Stromal cell of bone marrow (primary cell): ENCODE results near the gene CTSE.
A peak's percentile ranks its signal among the peaks of the same experiment; 100 is the strongest.

Experiments used
- DNase-seq: peaks from one replicate; pipeline ENCODE4 v3.0.0-alpha.2; 2012; ENCODE audit warnings: low read depth

Gene CTSE

GRCh38 chr1:206049919-206050600, 26.4 kb upstream of the CTSE start:
- DNase-seq: no peak

GRCh38 chr1:206049293-206049692, 25.6 kb upstream of the CTSE start:
- no peak for DNase-seq

GRCh38 chr1:206048582-206048981, 24.9 kb upstream of the CTSE start:
- no peak for DNase-seq

GRCh38 chr1:206047271-206047670, 23.6 kb upstream of the CTSE start:
- no peak for DNase-seq

DNA sequence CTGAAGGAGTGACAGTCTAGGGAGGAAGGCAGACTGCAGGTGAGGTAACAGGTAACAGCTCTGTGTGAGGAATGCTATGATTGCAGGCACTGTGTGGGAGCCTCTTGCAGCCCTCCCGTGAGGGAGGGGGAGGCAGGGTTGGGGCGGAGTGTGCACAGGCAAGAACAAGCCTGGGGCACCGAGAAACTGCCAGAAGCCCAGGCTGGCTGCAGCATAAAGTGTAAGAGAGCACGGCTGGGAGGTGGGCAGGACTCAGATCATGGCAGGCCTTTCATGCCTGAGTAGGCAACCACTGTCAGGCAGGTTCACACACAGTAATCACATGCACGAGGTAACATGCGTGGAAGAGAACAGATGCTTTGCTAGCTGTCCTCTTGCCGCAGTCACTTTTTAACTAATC, 17.9 kb upstream of the CTSE start:
- DNase-seq: no peak

GRCh38 chr1:206040328-206040727, 16.6 kb upstream of the CTSE start:
- DNase-seq: no peak

GRCh38 chr1:206039046-206039973, 15.6 kb upstream of the CTSE start:
- DNase-seq: no peak

DNA sequence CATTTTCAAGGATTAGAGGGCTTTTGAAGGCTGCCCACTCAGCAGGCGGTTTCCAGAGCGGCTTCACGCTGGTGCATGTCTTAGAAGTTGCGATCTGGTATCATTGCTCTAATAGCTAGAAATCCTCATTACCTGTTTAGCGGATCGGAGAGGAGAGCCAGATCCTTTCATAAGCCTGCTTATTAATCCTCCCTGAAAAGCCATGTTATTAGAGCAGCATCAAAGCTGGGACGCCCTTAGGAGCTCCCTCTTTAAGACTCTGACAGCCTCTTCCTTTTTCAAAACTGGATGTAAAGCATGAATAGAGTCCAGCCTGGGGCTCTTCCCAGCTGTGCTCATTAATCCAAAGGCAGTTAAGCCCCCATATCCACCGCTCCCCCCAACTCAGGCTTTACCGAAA, 13.9 kb upstream of the CTSE start:
- no peak for DNase-seq

- no peak for DNase-seq
Measured at GRCh38 chr1:206036663-206037455, 13.2 kb upstream of the CTSE start.

DNA sequence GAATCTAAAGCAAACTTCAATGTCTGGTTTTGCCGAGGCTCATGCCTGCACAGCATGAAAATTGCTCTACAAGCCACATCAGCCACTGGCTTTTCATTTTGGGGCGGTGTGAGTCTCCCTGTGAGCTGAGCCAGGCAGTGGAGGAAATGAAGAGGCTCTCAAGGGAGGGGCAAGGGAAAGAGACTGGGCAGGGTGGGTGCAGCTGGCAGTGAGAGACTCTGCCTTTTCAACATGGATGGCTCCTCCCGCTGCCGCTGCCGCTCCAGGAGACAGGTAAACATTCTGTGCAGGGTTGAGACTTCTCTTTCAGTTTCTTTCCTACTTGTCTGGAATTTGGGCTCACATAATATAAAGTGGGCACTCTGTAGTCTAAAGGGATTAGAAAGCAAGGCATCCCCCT, 11.3 kb upstream of the CTSE start:
- DNase-seq: no peak

DNA sequence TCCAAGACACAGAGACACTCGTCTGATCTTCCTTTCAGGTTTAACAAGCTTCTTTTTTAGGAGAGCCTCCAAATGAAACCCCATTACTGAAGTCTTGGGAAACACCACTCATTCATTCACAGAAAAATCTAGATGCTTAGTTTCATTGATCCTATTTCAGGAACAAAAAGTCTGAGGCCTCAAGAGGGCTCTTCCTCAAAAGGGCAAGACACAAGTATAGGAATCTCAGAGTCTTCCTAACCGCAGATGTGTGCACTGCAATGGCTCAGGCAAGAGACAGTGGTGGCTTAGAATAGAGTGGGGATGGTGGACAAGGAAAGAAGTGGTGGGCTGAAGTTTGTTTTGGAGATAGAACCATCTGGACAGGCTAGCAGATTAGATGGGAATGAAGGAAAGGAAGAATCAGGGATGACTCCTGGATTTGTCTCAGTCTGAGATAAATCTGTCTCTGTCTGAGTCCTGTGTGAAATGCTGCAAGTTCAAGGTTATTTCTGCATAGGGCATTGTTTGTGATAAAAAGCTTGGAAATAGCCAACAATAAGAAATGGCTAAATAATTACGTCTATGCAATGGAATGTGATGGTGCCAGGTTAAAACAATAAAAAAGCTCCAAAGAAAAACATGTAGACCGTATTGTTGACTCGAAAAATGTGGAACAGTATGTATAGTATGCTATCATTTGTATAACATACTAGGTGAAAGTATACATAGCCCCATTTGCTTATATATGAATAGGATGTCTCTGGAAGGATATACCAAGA, 8.9 kb upstream of the CTSE start:
- no peak for DNase-seq

GRCh38 chr1:206030714-206031113, 7.0 kb upstream of the CTSE start:
- peak; percentile 52 for DNase-seq

DNA sequence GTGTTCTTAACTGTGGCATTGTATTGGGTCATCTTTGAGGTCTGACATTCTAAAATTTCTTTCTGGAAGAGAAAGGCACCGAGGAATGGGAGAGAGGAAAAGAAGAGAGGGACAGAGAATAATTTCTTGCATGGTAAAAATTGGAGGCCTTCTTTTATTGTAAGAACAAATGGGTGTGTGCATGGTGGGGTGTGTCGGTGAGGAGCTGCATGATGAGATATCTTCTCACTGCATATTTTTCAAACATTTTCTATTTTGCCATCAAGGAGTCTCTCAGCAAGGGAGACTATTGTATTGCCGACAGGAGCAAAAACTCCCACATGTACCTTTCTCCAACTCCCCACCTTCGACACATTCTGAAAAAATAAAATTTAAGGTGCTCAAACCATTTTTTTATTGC, 6.5 kb upstream of the CTSE start:
- DNase-seq: no peak

- peak; percentile 56 for DNase-seq
Measured at GRCh38 chr1:206029484-206029883, 5.8 kb upstream of the CTSE start.

GRCh38 chr1:206025283-206025820, 1.7 kb upstream of the CTSE start:
- DNase-seq: no peak

DNA sequence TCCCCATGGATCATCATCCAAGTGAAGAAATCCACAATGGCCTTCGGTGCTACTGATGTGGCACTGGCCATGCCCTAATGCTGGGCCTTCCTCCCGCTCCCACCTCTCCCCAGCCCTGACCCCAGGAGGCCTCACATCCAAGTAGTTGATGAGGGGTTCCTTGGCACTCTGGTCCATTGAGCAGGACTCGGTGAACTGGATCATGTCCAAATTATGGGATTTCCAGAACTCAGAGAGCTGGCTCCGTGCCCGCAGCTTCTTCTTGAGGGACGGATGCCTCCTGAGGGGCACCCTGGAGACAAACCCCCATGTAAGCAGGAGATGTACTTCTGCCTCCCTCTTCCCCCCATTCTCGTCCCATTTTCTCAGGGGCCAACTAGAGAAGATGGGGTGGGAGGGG, 929 bp downstream of the CTSE start:
- DNase-seq: no peak

DNA sequence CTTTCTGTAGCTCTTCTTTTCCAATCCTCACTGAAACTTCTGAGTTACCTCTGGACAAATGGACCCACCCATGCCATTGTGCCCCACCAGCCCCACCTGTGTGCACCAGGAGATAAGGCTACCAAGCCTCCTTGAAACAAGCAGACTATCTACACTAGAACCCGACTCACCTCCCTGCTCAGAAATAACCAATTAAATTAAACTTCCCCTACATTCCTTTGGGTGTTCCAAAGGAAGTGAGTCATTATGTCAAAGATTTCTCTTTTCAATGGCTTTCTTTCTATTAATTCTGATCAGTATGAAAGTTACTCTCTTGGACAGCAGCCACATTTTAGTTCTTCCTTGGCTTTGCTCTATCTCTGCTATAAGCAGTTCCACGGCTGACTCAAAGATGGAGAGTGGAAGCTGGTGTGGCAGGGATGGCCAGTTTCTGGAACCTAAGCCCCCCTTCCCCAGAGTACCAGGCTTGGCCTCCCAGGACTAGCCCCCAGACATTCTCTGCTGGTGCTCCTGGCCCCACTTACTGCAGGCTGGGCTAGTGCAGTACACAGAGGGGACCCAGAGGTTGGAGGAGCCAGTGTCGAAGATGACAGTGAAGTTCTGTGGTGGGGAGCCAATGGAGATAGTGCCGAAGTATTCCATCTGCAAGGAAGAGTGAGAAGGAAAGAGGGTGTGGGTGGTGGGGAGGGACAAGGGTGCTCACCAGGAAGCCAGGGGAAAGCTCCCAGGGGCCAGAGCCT, 1.9 kb downstream of the CTSE start:
- DNase-seq: no peak

DNA sequence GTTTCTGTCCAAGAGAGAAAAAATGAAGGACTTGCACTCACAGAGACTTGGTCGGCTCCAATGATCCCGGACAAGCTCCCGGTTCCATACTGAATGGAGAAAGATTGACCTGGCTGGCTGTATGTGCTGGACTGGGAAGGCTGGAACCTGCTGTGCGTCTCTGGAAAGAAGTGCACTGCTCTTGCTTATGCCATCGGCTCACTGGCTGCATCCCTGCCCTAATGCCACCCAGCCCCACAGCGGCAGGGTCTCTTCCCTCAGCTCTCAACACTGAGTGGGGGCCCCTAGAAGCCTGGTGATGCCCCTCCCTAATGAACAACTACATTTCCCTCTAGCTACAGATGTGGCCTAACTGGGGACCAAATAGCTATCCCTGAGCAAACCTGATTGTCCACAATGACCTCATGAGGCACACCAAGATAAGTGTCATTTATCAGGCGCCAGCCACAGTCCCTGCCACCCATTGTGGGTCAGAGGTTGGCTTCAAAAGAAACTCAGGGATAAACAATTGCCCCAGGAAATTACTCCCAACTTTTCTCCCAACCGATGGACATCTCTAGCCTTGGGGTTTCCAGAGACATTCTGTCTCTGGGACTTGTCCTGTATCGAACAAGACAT, 2.6 kb downstream of the CTSE start:
- DNase-seq: no peak

DNA sequence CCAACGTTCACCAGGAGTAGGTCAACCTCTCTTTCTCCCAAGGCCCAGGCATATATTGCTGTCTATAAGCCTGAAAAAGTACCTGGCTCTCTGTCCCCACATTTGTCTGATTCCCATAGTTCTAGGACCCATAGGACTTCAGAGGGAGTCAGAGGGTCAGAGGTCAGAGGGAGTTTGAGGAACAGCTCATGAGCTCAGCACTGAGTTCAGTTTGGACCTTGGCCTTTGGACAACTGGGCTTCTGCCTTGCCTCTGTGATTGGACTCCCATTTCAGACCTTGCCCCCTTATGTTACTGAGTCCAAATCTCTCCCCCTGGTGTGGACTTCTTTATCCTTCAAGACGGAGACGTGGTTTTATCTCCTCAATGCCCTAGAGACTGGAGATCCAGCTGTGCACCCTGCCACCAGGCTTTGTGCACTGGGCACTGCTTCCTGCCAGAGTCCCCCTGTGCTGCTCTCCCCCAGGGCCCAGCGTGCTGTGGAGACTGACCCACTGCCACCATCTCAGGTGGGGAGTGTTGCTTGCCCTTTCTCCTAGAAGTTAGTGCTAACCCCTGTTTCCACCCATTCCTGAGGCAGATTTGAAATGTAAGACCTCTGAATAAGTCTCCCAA, 3.2 kb downstream of the CTSE start:
- no peak for DNase-seq

DNA sequence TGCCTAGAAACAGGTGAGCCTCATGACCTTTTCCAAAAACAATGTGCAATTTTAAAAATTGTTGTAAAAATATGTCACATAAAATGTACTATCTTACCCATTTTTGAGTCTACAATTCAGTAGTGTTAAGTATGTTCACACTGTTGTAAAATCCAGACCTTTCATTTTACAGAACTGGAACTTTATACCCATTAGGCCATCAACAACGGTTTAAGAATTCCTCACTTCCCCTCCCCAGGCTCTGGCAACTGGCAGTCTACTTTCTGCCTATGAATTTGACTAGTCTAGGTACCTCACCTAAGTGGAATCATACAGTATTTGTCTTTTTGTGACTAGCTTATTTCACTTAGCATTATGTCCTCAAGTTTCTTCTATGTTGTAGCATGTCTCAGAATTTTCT, 8.6 kb downstream of the CTSE start:
- no peak for DNase-seq
